Uterus (tissue), 2 donors: ENCODE measurements around the gene NR2F1-AS1.

Experiments used
- CTCF ChIP-seq, 4 experiments: fragments of 200-600 bp in 2 of 4; fragments of 450-650 bp in 2 of 4; sonication (generic) in 2 of 4; IDR thresholded peaks; one replicate each; pipeline ENCODE4 v1.5.1; 2016 to 2019; ENCODE audit warnings: antibody characterized with exemption in 4 of 4, mild to moderate bottlenecking in 2 of 4, moderate library complexity in 1 of 4
- POLR2A ChIP-seq, 2 donors: fragments of 450-650 bp; IDR thresholded peaks; one replicate each; pipeline ENCODE4 v1.6.1; 2016; ENCODE audit warnings: antibody characterized with exemption in 2 of 2, mild to moderate bottlenecking in 1 of 2, moderate library complexity in 1 of 2

GRCh38 chr5:93573354-93574351, 7.4 kb downstream of the NR2F1-AS1 start:
- TF ChIP-seq CTCF (IDR thresholded peaks at IDR 0.05) (no peak), POLR2A (IDR thresholded peaks at IDR 0.05) (no peak)
